Activated CD8-positive, alpha-beta memory T cell treated with anti-CD3 and anti-CD28 coated beads for 1 hour (primary cell): ENCODE measurements around the gene CES3.

Source experiments
- DNase-seq, 2 donors: peaks; one replicate each; pipeline ENCODE4 v3.0.0-alpha.2; 2020; ENCODE audit warnings: low read depth in 1 of 2; ENCODE audit errors: extremely low read depth in 1 of 2

The CES3 gene

GRCh38 chr16:67000384-67001351 lies 39.6 kb downstream of the CES3 start:
- peak in 1 of 2 donors; percentile 33 for DNase-seq

DNA sequence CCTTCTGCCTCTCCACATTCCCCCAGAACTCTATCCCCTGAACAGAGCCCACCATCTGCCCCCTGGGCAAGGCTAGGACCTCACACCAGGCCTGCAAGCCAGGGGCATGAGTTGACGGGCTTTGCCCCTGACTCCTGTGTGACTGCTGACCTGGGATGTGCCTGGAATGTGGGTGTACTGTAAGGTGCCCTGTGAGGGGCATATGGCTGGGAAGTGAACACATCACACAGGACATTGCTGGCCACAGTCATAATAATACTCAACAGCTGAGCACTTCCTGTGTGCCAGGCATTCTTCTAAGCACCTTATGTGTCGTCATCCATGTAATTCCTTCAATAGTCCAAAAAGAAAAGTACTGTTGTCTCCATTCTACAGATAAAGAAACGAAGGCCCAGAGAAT lies 40.7 kb downstream of the CES3 start:
- no peak for DNase-seq

GRCh38 chr16:67006930-67007658 lies 46.0 kb downstream of the CES3 start:
- DNase-seq = no peak

GRCh38 chr16:67009158-67009557 lies 48.1 kb downstream of the CES3 start:
- DNase-seq = no peak

DNA sequence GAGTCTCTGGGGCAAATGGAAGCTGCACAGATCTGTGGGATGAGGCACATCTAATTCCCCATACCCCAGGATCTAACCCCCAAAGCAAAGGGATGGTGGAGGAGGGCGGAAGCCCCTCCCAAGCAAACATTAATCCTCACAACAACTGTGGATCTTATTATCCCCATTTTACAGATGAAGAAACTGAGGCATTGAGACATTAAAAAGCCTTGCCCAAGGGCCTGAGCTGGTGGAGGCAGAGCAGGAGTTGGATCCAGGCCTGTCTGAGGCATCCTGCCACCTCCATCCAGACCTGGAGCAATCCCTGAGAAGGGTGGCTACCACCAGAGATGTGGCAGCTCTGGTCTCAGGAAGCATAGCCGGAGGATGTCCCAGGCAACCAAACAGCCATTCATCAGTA lies 50.2 kb downstream of the CES3 start:
- DNase-seq = no peak

GRCh38 chr16:67013233-67013822 lies 52.3 kb downstream of the CES3 start:
- DNase-seq = no peak

- DNase-seq = peak in 1 of 2 donors; percentile 46
Measured at GRCh38 chr16:67013823-67014633, 53.0 kb downstream of the CES3 start.

DNA sequence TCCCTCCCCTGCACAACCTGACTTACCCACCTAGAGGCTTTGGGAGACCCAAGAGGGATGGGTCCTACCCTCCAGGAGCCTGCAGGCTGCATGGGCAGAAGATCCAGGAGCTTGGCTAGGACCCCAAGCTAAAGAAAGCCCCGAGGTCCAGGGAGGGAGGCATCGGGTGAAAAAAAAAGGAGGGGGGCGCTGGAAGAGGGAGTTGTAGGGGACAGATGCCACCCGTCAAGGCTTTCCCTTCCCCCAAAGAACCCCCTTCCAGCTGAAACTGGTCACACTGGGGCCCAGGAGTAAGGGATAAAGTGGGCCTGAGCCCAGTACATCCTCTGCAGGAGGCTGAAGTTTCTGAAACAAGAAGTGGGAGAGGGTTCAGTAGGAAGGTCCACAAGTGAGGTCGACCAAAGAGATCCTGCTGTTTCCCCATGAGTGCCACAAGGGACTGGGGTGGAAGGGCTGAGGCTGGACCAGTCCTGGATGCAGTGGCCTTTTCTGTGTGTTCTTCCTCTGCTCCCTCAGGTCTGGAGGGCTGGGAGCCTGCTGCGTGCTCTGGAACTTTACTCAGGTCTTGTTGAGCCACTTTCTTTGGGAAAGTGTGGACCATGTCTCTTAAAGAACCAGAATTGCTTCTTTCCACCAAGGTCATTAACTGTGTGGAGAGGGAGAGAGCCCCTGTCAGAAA lies 53.7 kb downstream of the CES3 start:
- DNase-seq = no peak

- DNase-seq = no peak
Measured at GRCh38 chr16:67015313-67015731, 54.3 kb downstream of the CES3 start.

GRCh38 chr16:67016143-67016542 lies 55.1 kb downstream of the CES3 start:
- DNase-seq = no peak

DNA sequence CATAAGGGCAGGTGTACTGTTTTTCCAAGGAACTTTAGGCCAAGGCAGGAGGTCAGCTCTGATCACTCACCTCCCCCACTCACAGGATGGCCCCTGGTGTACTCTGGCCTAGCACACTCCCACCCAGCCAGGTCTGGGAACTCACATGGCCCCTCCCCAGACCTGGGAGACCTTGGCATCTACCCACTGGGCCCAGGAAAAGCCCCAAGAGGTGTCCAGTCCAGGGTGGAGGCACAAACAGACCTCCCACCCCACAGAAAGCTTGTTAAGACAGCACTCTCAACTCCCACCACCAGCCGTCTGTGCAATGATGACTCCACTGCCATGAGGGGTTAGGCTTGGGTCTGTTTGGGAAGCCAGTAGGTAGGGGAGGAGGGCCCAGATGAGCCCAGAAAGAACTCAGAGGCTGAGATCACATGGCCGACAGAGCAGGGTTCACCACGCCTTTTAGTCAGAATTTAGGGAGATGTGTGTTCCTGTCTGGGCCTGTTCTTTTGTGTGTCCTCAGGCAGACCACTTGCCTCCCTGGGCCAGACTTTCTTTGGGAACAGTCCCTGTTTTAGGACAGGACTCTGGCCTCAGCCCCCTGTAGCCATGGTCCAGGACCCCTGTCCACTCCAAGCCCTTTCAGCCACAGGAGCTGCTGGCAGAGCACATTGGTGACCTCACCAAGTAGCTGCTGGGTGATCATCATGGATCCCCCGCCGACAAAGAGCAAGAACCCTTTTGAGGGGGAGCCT lies 55.8 kb downstream of the CES3 start:
- DNase-seq = no peak

DNA sequence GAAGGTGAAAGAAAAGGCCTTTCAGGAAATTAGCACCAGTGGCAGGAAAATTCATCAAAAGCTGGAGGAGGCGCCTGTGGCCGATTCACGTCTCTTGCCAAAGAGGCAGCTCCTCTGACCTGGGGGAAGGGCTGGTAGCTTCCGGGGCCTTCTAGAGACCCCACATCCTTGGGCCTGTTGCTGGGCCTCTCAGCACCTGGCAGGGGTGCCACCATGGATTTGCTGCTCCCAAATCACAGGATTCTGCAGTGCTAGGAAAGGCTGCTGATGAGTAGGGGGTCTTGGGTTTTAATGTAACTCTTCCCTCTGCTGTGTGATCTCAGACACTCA lies 56.3 kb downstream of the CES3 start:
- no peak for DNase-seq

GRCh38 chr16:67017810-67018488 lies 56.9 kb downstream of the CES3 start:
- DNase-seq = peak; percentile 64 to 65

GRCh38 chr16:67019171-67019570 lies 58.1 kb downstream of the CES3 start:
- DNase-seq = no peak

- DNase-seq = no peak
Measured at GRCh38 chr16:67021321-67021720, 60.3 kb downstream of the CES3 start.

GRCh38 chr16:67022531-67023214 lies 61.6 kb downstream of the CES3 start:
- no peak for DNase-seq

GRCh38 chr16:67023689-67024088 lies 62.6 kb downstream of the CES3 start:
- DNase-seq = no peak
